ENCODE results near the gene PERM1. TPM values are rescaled to one million over a fixed set of nuclear protein-coding genes. Genes with fewer than 3 reads are reported as not detected.
"Not testable (repeated sequence)": the region's sequence is repeated elsewhere in the genome, so short reads cannot be mapped to it uniquely, and the experiment has no call there.

Gene PERM1
- total and polyA plus RNA-seq, 2 experiments from 2014 or later, result 0.45 TPM; not detected in 1

DNA sequence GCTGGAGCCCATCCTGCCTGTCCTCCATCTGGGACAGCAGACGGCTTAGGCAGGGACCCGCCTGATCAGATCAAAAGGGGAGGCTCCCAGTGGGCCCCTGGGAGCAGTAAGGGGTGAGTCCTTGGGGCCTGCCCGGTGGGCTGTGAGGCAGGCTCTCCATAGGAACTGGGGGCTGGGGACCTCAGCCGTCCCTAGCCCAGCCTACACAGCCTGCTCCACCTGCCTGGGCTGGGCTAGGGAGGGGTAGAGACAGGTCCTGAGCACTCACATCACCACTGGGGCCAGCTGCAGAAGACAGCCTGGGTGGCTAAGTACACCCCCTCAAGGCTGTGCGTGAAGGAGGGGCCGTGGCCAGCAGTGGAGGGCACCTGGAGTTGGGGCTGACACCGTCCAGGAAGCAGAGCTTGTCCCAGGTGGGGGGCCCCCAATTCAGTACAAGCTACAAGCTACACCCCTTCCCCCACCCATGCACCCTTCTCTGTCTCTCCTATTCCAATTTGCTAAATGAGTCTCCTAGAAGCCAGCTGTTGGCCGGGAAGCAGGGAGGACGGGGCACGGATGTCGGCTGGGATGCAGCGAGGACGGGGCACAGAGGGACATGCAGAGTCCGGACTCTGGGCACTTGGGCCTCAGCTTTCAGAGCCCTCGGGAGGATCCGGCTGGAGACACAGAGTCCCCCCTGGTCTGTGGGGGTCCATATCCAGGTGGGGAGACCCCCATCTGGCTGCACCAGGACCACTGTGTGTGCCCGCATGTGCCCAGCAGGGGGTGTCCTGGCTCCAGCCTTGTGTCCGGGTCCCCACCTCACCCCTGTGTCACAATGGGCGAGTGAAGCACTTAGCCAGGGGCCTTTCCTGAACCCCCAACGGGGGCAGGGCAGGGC is 33.1 kb upstream of the PERM1 start:
- no peaks in the 10 kb centered on the region for H3F3A ChIP-seq (ENCODE audit: insufficient read depth)

DNA sequence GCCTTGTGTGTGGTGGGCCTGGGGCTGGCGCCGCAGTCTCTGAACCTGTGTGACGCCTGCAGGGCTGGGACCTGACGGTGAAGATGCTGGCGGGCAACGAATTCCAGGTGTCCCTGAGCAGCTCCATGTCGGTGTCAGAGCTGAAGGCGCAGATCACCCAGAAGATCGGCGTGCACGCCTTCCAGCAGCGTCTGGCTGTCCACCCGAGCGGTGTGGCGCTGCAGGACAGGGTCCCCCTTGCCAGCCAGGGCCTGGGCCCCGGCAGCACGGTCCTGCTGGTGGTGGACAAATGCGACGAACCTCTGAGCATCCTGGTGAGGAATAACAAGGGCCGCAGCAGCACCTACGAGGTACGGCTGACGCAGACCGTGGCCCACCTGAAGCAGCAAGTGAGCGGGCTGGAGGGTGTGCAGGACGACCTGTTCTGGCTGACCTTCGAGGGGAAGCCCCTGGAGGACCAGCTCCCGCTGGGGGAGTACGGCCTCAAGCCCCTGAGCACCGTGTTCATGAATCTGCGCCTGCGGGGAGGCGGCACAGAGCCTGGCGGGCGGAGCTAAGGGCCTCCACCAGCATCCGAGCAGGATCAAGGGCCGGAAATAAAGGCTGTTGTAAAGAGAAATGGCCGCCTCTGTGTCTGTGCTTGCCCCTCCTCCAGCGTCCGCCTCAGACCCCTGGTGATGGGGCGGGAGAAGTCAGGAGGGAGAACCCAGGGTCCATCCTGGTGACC is 32.2 kb upstream of the PERM1 start:
- no peak for TF ChIP-seq EZH2phosphoT487 (IDR thresholded peaks at IDR 0.05; ENCODE audit: insufficient read depth, low read depth)
- no peak for TF ChIP-seq EZH2 (IDR thresholded peaks at IDR 0.05; ENCODE audit: insufficient read depth, poor library complexity, severe bottlenecking)
- H3K36me3 ChIP-seq (ENCODE audit: low read depth), result no peaks in the 10 kb centered on the region
- H3K27me3 ChIP-seq (replicated peaks; ENCODE audit: insufficient read depth), result no peaks in the 10 kb centered on the region
- H3F3A ChIP-seq (ENCODE audit: insufficient read depth), result no peaks in the 10 kb centered on the region
- peak overlapping the region; percentile 87 for H3K4me2 ChIP-seq (ENCODE audit: unreplicated experiment)
- WGBS, 2 experiments (ENCODE audit: low coverage in 1 of 2, low lambda C conversion rate in 2 of 2, missing lambda C conversion rate in 2 of 2), result 23 to 41% methylated on average over 41 of the region's 41 CpGs
- H4K20me1 ChIP-seq (ENCODE audit: insufficient read depth), result no peaks in the 10 kb centered on the region
- peak; percentile 71 for DNase-seq
- no peaks in the 10 kb centered on the region for H3K9me3 ChIP-seq (ENCODE audit: low read depth)
- H3K4me1 ChIP-seq (ENCODE audit: insufficient read depth), result peaks cover 4% of the 10 kb centered on the region; the same call in 1 of the 2 replicates
- H3K27ac ChIP-seq, result peak overlapping the region; percentile 55
- in situ Hi-C loops (cut with MboI), result no loop called here
- no peaks in the 10 kb centered on the region for H3K9me2 ChIP-seq (ENCODE audit: insufficient read depth)
- H3K4me3 ChIP-seq, result peak overlapping the region; percentile 73
- H3K79me2 ChIP-seq (ENCODE audit: insufficient read depth), result no peaks in the 10 kb centered on the region
- H3K9ac ChIP-seq, result peak overlapping the region; percentile 79
- peak overlapping the region; percentile 79 for H2AFZ ChIP-seq

More for the DNA sequence above, 33.1 kb upstream of the PERM1 start:
- in situ Hi-C loops (cut with MboI), result no loop called here
- peaks cover 4% of the 10 kb centered on the region; the same call in 1 of the 2 replicates for H3K4me1 ChIP-seq (ENCODE audit: insufficient read depth)
- no peaks in the 10 kb centered on the region for H3K36me3 ChIP-seq (ENCODE audit: low read depth)
- H3K9me3 ChIP-seq (ENCODE audit: low read depth), result no peaks in the 10 kb centered on the region
- peak overlapping the region; percentile 87 for H3K4me2 ChIP-seq (ENCODE audit: unreplicated experiment)
- DNase-seq, result no peak
- TF ChIP-seq EZH2 (IDR thresholded peaks at IDR 0.05; ENCODE audit: insufficient read depth, poor library complexity, severe bottlenecking) (no peak), EZH2phosphoT487 (IDR thresholded peaks at IDR 0.05; ENCODE audit: insufficient read depth, low read depth) (no peak)
- peak overlapping the region; percentile 79 for H3K9ac ChIP-seq
- 81 to 85% methylated on average over 20 of the region's 20 CpGs for WGBS, 2 experiments (ENCODE audit: low coverage in 1 of 2, low lambda C conversion rate in 2 of 2, missing lambda C conversion rate in 2 of 2)
- H2AFZ ChIP-seq, result peak overlapping the region; percentile 79; the same call in 1 of the 2 replicates
- no peaks in the 10 kb centered on the region for H3K79me2 ChIP-seq (ENCODE audit: insufficient read depth)
- H3K27ac ChIP-seq, result 0 out of 2 replicates have a peak overlapping the region, but pooled peaks have one; percentile 55
- H4K20me1 ChIP-seq (ENCODE audit: insufficient read depth), result no peaks in the 10 kb centered on the region
- H3K4me3 ChIP-seq, result no peak overlapping the region; the same call in 1 of the 2 replicates
- H3K27me3 ChIP-seq (replicated peaks; ENCODE audit: insufficient read depth), result no peaks in the 10 kb centered on the region
- no peaks in the 10 kb centered on the region for H3K9me2 ChIP-seq (ENCODE audit: insufficient read depth)

DNA sequence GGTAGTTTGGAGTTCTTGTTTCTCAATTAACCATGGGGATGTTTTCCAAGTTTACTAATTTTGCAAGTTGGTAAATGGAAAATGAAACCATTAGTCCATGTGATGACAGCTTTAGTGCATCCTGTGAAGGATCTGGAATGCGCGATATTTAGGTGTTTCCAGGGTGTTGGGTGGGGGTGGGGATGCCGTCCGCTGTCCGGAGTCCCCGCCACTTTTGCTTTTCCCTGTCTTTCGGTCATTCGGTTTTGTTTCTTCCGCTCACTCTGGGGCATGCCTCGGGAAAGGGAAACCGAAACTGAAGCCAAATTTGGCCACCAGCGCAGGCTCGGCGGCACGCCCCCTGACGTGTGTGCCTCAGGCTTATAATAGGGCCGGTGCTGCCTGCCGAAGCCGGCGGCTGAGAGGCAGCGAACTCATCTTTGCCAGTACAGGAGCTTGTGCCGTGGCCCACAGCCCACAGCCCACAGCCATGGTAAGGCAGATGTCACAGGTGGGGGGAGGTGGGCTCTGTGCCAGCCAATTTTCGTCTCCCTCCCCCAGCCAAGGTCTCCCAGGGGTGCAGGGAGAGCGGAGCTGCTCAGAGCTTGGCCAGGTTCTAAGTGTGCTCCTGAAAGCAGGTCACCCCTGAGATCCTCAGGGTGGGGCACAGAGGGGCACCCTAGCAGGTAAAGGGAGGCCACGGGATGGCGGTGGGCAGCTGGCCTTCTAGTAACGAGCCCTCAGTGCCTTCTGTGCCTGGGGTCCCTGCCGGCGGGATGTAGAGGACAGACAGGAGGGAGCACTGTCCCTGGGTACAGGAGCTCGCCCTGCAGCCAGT is 31.4 kb upstream of the PERM1 start, which contains the start of gene ISG15:
Gene ISG15, plus strand, starts transcription at position 393 of the 817 bp plus-strand sequence. Its CDS starts 77 bp downstream, at position 470.
- no peaks in the 10 kb centered on the region for H3K79me2 ChIP-seq (ENCODE audit: insufficient read depth)
- H4K20me1 ChIP-seq (ENCODE audit: insufficient read depth), result no peaks in the 10 kb centered on the region
- peak within 1 kb of the TSS; percentile 73 for H3K4me3 ChIP-seq
- peaks cover 4% of the 10 kb centered on the region; the same call in 1 of the 2 replicates for H3K4me1 ChIP-seq (ENCODE audit: insufficient read depth)
- no peaks in the 10 kb centered on the region for H3K9me2 ChIP-seq (ENCODE audit: insufficient read depth)
- H3K36me3 ChIP-seq (ENCODE audit: low read depth), result no peaks in the 10 kb centered on the region
- peak within 1 kb of the TSS; percentile 79 for H2AFZ ChIP-seq
- peak within 1 kb of the TSS; percentile 55 for H3K27ac ChIP-seq
- peak; percentile 96 for DNase-seq
- no peaks in the 10 kb centered on the region for H3K27me3 ChIP-seq (replicated peaks; ENCODE audit: insufficient read depth)
- 1 to 3% methylated on average over 30 of the region's 30 CpGs for WGBS, 2 experiments (ENCODE audit: low coverage in 1 of 2, low lambda C conversion rate in 2 of 2, missing lambda C conversion rate in 2 of 2)
- H3K9me3 ChIP-seq (ENCODE audit: low read depth), result no peaks in the 10 kb centered on the region
- no peaks in the 10 kb centered on the region for H3F3A ChIP-seq (ENCODE audit: insufficient read depth)
- H3K9ac ChIP-seq, result peak within 1 kb of the TSS; percentile 79
- H3K4me2 ChIP-seq (ENCODE audit: unreplicated experiment), result peak within 1 kb of the TSS; percentile 87
- in situ Hi-C loops (cut with MboI), result no loop called here
- TF ChIP-seq EZH2phosphoT487 (IDR thresholded peaks at IDR 0.05; ENCODE audit: insufficient read depth, low read depth) (no peak), EZH2 (IDR thresholded peaks at IDR 0.05; ENCODE audit: insufficient read depth, poor library complexity, severe bottlenecking) (no peak)

DNA sequence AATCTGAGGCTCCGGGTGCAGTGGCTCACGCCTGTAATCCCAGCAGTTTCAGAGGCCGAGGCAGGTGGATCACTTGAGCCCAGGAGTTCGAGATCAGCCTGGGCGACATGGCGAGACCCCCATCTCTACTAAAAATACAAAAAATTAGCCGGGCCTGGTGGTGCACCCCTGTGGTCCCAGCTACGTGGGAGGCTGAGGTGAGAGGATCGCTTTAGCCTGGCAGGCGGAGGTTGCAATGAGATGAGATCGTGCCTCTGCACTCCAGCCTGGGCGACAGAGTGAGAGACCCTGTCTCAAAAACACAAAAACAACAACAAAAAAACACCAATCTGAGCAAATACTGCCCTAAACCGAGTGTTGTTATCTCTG is 30.8 kb upstream of the PERM1 start:
- H3K9me2 ChIP-seq (ENCODE audit: insufficient read depth); H3K36me3 ChIP-seq (ENCODE audit: low read depth); DNase-seq; in situ Hi-C loops (cut with MboI); H3K27me3 ChIP-seq (replicated peaks; ENCODE audit: insufficient read depth); H4K20me1 ChIP-seq (ENCODE audit: insufficient read depth); H3K79me2 ChIP-seq (ENCODE audit: insufficient read depth); H3F3A ChIP-seq (ENCODE audit: insufficient read depth); H3K9me3 ChIP-seq (ENCODE audit: low read depth); H3K4me1 ChIP-seq (ENCODE audit: insufficient read depth): not testable (repeated sequence)
- peak overlapping the region; percentile 55 for H3K27ac ChIP-seq
- peak overlapping the region; percentile 87 for H3K4me2 ChIP-seq (ENCODE audit: unreplicated experiment)
- H2AFZ ChIP-seq, result peak overlapping the region; percentile 79
- peak overlapping the region; percentile 73 for H3K4me3 ChIP-seq
- peak overlapping the region; percentile 79 for H3K9ac ChIP-seq
- WGBS, 2 experiments (ENCODE audit: low coverage in 1 of 2, low lambda C conversion rate in 2 of 2, missing lambda C conversion rate in 2 of 2), result 67% methylated on average over 13 of the region's 13 CpGs

Measured in GM23248 (cell line).